Cardiac fibroblast (primary cell): Measurements from ENCODE around the gene OSBPL10.
A peak's percentile ranks its signal among the peaks of the same experiment; 100 is the strongest.
"Not testable (repeated sequence)": the region's sequence is repeated elsewhere in the genome, so short reads cannot be mapped to it uniquely, and the experiment has no call there.

Source experiments
- DNase-seq, 2 donors: peaks; one replicate each; pipeline versions ENCODE4 v3.0.0 to v3.0.0-alpha.2; 2010; ENCODE audit warnings: low read depth in 2 of 2
- H3K4me3 ChIP-seq, 2 donors: replicated peaks in 1 of 2; 1 replicate in 1 of 2; 2 replicates in 1 of 2; pipeline ENCODE4 v1.5.1; 2011; ENCODE audit warnings: low read depth in 2 of 2, low read length in 2 of 2, mild to moderate bottlenecking in 2 of 2, moderate library complexity in 1 of 2
- TF ChIP-seq, protein P1 (sequence below): IDR thresholded peaks from one replicate; pipeline ENCODE4 v1.5.1; 2011; ENCODE audit warnings: low read depth, mild to moderate bottlenecking, low read length, inconsistent platforms

The OSBPL10 gene

GRCh38 chr3:31790193-31791089 lies 190.6 kb downstream of the OSBPL10 start:
- TF ChIP-seq, protein P1, sequence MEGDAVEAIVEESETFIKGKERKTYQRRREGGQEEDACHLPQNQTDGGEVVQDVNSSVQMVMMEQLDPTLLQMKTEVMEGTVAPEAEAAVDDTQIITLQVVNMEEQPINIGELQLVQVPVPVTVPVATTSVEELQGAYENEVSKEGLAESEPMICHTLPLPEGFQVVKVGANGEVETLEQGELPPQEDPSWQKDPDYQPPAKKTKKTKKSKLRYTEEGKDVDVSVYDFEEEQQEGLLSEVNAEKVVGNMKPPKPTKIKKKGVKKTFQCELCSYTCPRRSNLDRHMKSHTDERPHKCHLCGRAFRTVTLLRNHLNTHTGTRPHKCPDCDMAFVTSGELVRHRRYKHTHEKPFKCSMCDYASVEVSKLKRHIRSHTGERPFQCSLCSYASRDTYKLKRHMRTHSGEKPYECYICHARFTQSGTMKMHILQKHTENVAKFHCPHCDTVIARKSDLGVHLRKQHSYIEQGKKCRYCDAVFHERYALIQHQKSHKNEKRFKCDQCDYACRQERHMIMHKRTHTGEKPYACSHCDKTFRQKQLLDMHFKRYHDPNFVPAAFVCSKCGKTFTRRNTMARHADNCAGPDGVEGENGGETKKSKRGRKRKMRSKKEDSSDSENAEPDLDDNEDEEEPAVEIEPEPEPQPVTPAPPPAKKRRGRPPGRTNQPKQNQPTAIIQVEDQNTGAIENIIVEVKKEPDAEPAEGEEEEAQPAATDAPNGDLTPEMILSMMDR: no peak
- H3K4me3 ChIP-seq: no peak overlapping the region

GRCh38 chr3:31789429-31789828 lies 191.6 kb downstream of the OSBPL10 start:
- TF ChIP-seq, protein P1: no peak
- DNase-seq: no peak
- H3K4me3 ChIP-seq: no peak overlapping the region

More at GRCh38 chr3:31790193-31791089, 190.6 kb downstream of the OSBPL10 start:
- DNase-seq: no peak

GRCh38 chr3:31785734-31786133 lies 195.3 kb downstream of the OSBPL10 start:
- DNase-seq: peak in 1 of 2 donors; percentile 22
- TF ChIP-seq, protein P1: no peak
- no peak overlapping the region for H3K4me3 ChIP-seq

DNA sequence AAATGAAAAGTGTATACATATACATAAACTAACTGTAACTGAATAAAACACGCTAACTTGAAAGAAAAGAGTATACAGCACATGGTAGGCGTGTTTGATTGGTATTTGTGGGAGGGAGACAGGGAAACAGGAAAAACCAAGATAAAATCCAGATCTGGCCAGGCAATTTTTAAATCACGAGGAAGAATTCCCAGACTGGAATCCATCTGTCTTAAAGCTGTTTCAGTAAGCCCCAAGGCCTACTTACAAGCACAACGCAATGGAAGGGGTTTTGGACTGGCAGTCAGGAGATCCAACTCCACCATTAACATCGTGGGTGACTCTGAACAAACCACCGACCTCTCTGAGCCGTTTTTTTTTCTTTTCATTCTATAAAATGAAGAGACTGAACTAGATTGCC lies 195.8 kb downstream of the OSBPL10 start:
- no peak for DNase-seq
- no peak overlapping the region for H3K4me3 ChIP-seq
- TF ChIP-seq, protein P1: no peak

DNA sequence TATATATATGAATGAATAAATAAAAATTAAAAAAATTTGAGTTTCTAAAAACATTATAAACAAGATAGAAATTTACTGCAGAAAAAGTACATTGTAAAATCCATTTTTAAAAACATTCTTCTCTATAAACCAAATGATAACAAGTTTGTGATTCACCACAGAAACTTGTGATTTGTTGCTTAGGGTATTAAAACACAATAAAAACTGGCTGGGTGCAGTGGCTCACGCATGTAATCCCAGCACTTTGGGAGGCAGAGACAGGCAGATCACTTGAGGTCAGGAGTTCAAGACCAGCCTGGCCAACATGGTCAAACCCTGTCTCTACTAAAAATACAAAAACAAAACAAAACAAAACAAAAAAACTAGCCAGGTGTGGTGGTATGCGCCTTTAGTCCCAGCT lies 197.2 kb downstream of the OSBPL10 start:
- not testable (repeated sequence) for H3K4me3 ChIP-seq
- peak; percentile 27 to 64 for DNase-seq

GRCh38 chr3:31782306-31782705 lies 198.8 kb downstream of the OSBPL10 start:
- not testable (repeated sequence) for DNase-seq, H3K4me3 ChIP-seq

DNA sequence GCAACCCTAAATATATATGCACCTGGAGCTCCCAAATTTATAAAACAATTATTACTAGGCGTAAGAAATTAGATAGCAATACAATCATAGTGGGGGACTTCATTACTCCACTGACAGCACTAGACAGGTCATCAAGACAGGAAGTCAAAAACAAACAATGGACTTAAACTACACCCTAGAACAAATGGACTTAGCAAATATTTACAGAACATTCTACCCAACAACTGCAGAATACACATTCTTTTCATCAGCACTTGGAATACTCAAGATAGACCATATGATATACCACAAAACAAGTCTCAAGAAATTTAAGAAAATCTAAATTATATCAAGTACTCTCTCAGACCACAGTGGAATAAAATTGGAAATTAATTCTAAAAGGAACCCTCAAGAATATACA lies 201.5 kb downstream of the OSBPL10 start:
- DNase-seq: no peak
- TF ChIP-seq, protein P1: no peak
- no peak overlapping the region for H3K4me3 ChIP-seq

DNA sequence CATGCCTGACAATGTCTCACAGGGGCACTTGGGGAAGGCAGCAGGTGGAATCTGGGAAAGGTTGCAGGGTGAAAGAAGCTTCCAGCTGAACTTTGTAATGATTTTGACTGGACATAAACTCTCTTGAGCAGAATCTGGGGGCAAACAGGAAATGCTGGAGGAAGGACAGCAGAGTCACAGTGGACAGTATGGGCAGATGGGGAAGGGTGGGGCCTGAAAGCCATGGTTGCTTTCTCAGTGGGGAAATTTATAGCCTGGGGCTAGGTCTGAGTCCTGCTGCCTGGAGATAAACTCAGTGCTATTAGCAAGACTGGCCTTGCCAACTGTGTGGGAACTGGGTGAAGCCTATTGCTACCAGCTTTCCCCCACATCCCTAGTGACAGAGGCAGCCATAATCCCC lies 203.2 kb downstream of the OSBPL10 start:
- TF ChIP-seq, protein P1: no peak
- no peak for DNase-seq
- no peak overlapping the region for H3K4me3 ChIP-seq
